ENCODE results near the gene COL20A1. TPM values are rescaled to one million over a fixed set of nuclear protein-coding genes. Genes with fewer than 3 reads are reported as not detected.

Gene COL20A1
- total and polyA plus RNA-seq, 2 of the 13 experiments (the other 11 are each of a cell fraction or from before 2014, with no cell fraction given) = not detected

DNA sequence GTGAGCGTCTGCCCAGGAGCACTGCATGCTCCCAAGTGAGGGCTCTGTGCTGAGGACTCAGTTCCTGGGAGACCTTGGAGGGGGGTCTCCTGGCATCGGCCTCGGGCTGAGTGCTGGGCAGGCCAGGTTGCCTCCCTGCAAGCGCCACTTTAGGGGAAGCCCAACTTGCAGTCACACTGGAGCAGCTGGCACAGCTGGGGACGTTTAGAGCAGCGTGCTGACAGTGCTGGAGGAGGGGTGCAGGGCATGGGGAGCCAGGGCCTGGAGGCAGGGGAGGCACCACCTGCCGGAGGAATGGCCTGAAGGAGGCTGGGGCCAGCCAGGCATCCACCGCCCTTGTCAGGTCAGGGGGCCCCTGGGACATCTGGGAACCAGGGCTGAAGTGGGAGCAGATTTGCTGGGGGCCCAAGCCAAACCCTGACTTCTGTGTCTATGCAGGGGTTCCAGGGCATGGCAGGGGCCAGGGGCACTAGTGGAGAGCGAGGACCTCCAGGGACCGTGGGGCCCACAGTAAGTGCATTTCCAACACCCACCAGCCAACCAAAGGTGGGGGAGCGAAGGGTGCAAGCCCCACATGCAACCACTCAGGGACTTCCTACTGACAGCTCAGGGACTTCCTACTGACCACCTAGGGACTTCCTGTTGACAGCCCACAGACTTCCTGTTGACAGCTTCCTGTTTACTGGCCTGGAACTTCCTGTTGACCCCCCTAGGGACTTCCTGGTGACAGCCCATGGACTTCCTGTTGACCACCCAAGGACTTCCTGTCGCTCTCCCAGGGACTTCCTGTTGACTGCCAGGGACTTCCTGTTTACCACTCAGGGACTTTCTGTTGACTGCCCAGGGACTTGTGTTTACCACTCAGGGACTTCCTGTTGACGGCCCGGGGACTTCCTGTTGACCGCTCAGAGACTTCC lies 33.6 kb downstream of the COL20A1 start:
- H3K4me2 ChIP-seq (ENCODE audit: low read depth, low read length) = no peak overlapping the region
- ATAC-seq (no peak), DNase-seq (ENCODE audit: low spot score) (no peak), FAIRE-seq (no peak)
- CTCF ChIA-PET (ENCODE audit: low intra/inter-chr PET ratio, low total read pairs) = no interaction called here
- TF ChIP-seq GABPB1 (CRISPR knock-in tag; IDR thresholded peaks at IDR 0.05) (peak; percentile 40; the same call in 1 of the 2 replicates), BHLHE40 (IDR thresholded peaks at IDR 0.05; ENCODE audit: low read length) (no peak), GABPA (IDR thresholded peaks at IDR 0.05; ENCODE audit: low read depth, low read length) (peak; percentile 61), GABPA (CRISPR knock-in tag; IDR thresholded peaks at IDR 0.05; ENCODE audit: low read depth) (peak; percentile 84), FOXP1 (IDR thresholded peaks at IDR 0.05) (peak; percentile 83), FOXP1 (CRISPR knock-in tag; IDR thresholded peaks at IDR 0.05) (peak; percentile 70), ZNF468 (CRISPR knock-in tag; IDR thresholded peaks at IDR 0.05) (no peak), NRL (CRISPR knock-in tag; IDR thresholded peaks at IDR 0.05; ENCODE audit: borderline replicate concordance) (0 out of 2 replicates have a peak, but pooled peaks have one; percentile 4), SCMH1 (CRISPR knock-in tag; IDR thresholded peaks at IDR 0.05; ENCODE audit: borderline replicate concordance) (no peak)
- TF ChIP-seq, protein P1, sequence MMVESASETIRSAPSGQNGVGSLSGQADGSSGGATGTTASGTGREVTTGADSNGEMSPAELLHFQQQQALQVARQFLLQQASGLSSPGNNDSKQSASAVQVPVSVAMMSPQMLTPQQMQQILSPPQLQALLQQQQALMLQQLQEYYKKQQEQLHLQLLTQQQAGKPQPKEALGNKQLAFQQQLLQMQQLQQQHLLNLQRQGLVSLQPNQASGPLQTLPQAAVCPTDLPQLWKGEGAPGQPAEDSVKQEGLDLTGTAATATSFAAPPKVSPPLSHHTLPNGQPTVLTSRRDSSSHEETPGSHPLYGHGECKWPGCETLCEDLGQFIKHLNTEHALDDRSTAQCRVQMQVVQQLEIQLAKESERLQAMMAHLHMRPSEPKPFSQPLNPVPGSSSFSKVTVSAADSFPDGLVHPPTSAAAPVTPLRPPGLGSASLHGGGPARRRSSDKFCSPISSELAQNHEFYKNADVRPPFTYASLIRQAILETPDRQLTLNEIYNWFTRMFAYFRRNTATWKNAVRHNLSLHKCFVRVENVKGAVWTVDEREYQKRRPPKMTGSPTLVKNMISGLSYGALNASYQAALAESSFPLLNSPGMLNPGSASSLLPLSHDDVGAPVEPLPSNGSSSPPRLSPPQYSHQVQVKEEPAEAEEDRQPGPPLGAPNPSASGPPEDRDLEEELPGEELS (CRISPR knock-in tag; IDR thresholded peaks at IDR 0.05) = peak; percentile 46
- H3K36me3 ChIP-seq (replicated peaks in 1 of 2; ENCODE audit: control insufficient read depth in 1 of 2, insufficient read depth in 2 of 2, low read length in 2 of 2) = no peaks in the 10 kb centered on the region
- H4K20me1 ChIP-seq (ENCODE audit: insufficient read depth, low read length) = no peaks in the 10 kb centered on the region; the same call in 1 of the 2 replicates
- in situ Hi-C loops (cut with HindIII; ENCODE audit: extremely low pct_ligation_motif_present, low pct_unique_long_range_greater_than_20kb) = no loop called here
- no peak overlapping the region for H3K4me3 ChIP-seq (replicated peaks in 1 of 3; ENCODE audit: insufficient read depth in 1 of 3, low read depth in 2 of 3, low read length in 3 of 3)
- H3K9ac ChIP-seq (ENCODE audit: insufficient read depth, low read depth, low read length) = no peak overlapping the region
- intact Hi-C loops (cut with micrococcal nuclease; ENCODE audit: unreplicated experiment) = no loop called here
- no peak overlapping the region for H3K27ac ChIP-seq (ENCODE audit: extremely low read length, insufficient read depth, low read length)
- no peak overlapping the region for H2AFZ ChIP-seq (ENCODE audit: low read length)
- 64% methylated on average over 12 of the region's 15 CpGs for WGBS (ENCODE audit: low lambda C conversion rate)
- H3K27me3 ChIP-seq (ENCODE audit: control insufficient read depth in 1 of 2, insufficient read depth in 2 of 2, low read length in 2 of 2) = peaks cover 4 to 21% of the 10 kb centered on the region in 2 experiments; a peak in 4 of 5 replicates
- no peaks in the 10 kb centered on the region for H3K4me1 ChIP-seq (ENCODE audit: insufficient read depth, low read length)
- BruUV-seq (replicated peaks) = no TSS peak
- no peaks in the 10 kb centered on the region for H3K79me2 ChIP-seq (ENCODE audit: insufficient read depth, low read length)
- POLR2A ChIA-PET = no interaction called here
- H3K9me3 ChIP-seq (ENCODE audit: low read length) = no peaks in the 10 kb centered on the region
